Osteoblast (primary cell): ENCODE data around the gene PIP5K1B. TPM values are rescaled to one million over a fixed set of nuclear protein-coding genes. Genes with fewer than 3 reads are reported as not detected.

Source experiments
- DNase-seq: peaks from one replicate; pipeline ENCODE4 v3.0.0; 2011; ENCODE audit warnings: low spot score, mixed read lengths; ENCODE audit not compliant: insufficient read length; ENCODE audit errors: missing footprints
- H2AFZ ChIP-seq: 2 replicates; pipeline ENCODE4 v1.6.0; 2011; ENCODE audit warnings: mild to moderate bottlenecking, low read length
- H3K27ac ChIP-seq: 2 replicates; pipeline ENCODE4 v1.5.1; 2011; ENCODE audit warnings: mild to moderate bottlenecking, low read depth, low read length, moderate library complexity
- H3K27me3 ChIP-seq: 2 replicates; pipeline ENCODE4 v1.6.0; 2012; ENCODE audit warnings: mild to moderate bottlenecking, control low read depth, inconsistent platforms, low read length, moderate library complexity; ENCODE audit not compliant: insufficient read depth
- H3K36me3 ChIP-seq: 2 replicates; pipeline ENCODE4 v1.5.1; 2011; ENCODE audit warnings: mild to moderate bottlenecking, low read length, control low read depth, moderate library complexity; ENCODE audit not compliant: insufficient read depth
- H3K4me1 ChIP-seq: 2 replicates; pipeline ENCODE4 v1.5.1; 2011; ENCODE audit warnings: mild to moderate bottlenecking, low read length, control low read depth, moderate library complexity; ENCODE audit not compliant: insufficient read depth
- H3K4me2 ChIP-seq: 2 replicates; pipeline ENCODE4 v1.6.0; 2011; ENCODE audit warnings: mild to moderate bottlenecking, low read length; ENCODE audit not compliant: insufficient read depth
- H3K4me3 ChIP-seq: fragments of 200-600 bp; sonication (generic); 3 replicates; pipeline ENCODE4 v1.5.1; 2012; ENCODE audit warnings: mild to moderate bottlenecking, low read length, inconsistent platforms; ENCODE audit not compliant: insufficient read depth
- H3K79me2 ChIP-seq: 2 replicates; pipeline ENCODE4 v1.6.0; 2012; ENCODE audit warnings: mild to moderate bottlenecking, low read length, control low read depth, inconsistent platforms; ENCODE audit not compliant: insufficient read depth
- H3K9me3 ChIP-seq: 2 replicates; pipeline ENCODE4 v1.5.1; 2011; ENCODE audit warnings: low read depth, low read length, control low read depth
- H4K20me1 ChIP-seq: 2 replicates; pipeline ENCODE4 v1.6.0; 2012; ENCODE audit warnings: mild to moderate bottlenecking, low read length, control low read depth; ENCODE audit not compliant: insufficient read depth
- total RNA-seq: library from RNA; depleted of rRNA; stranded (reverse); fragments of >200 nt; gene quantifications from 2 replicates; pipeline ENCODE4 v1.2.3, GENCODE V29; 2012
- TF ChIP-seq, protein P1 (sequence below): IDR thresholded peaks from 2 replicates; pipeline ENCODE4 v1.5.1; 2011; ENCODE audit warnings: mild to moderate bottlenecking, low read depth, low read length, moderate library complexity; ENCODE audit errors: extremely low read depth

Gene PIP5K1B
- total RNA-seq, 1 donor = not detected

DNA sequence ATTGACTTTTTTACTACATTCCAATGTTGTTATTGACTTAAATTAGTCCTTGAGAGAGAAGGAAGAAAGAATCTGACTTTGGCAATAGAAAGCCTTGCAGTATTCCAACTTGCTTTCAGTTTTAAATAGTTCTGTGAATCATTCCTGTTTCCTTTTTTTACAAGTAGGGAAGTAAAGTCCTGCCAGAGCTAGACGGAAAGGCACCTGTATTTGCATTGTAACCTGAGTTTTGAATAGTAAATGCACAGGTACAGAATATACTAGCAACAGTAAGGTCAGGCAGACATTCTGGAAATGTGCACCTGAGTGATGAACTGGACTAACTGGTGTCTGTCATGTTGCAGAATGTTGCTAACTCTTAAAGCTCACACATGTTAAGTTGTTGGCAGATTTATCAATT is 208.0 kb downstream of the PIP5K1B start:
- Histone ChIP-seq H4K20me1 (no peaks in the 10 kb centered on the region), H3K27me3 (no peaks in the 10 kb centered on the region), H3K4me2 (no peak overlapping the region), H3K4me1 (no peaks in the 10 kb centered on the region), H3K27ac (no peak overlapping the region), H3K79me2 (no peaks in the 10 kb centered on the region), H2AFZ (no peak overlapping the region), H3K4me3 (no peak overlapping the region), H3K9me3 (no peaks in the 10 kb centered on the region), H3K36me3 (no peaks in the 10 kb centered on the region)
- DNase-seq = no peak
- TF ChIP-seq, protein P1, sequence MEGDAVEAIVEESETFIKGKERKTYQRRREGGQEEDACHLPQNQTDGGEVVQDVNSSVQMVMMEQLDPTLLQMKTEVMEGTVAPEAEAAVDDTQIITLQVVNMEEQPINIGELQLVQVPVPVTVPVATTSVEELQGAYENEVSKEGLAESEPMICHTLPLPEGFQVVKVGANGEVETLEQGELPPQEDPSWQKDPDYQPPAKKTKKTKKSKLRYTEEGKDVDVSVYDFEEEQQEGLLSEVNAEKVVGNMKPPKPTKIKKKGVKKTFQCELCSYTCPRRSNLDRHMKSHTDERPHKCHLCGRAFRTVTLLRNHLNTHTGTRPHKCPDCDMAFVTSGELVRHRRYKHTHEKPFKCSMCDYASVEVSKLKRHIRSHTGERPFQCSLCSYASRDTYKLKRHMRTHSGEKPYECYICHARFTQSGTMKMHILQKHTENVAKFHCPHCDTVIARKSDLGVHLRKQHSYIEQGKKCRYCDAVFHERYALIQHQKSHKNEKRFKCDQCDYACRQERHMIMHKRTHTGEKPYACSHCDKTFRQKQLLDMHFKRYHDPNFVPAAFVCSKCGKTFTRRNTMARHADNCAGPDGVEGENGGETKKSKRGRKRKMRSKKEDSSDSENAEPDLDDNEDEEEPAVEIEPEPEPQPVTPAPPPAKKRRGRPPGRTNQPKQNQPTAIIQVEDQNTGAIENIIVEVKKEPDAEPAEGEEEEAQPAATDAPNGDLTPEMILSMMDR = no peak

DNA sequence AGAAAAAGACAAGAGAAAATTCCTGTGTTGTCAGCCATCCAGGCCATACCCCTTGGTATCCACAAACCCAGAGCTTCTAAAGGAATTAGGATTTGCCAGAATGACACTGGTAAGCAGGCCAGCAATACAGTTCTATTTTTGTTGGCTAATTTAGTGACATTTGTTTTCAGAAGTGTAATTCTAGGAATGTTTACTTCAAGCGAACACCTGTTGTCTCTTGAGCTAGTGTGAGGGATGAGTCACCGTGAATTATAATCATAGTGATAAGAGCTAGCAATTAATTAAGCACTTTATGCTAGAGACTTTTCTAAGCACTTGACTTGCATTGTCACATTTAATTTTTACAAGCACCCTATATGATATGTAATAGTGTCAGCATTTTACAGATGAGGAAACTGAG is 209.7 kb downstream of the PIP5K1B start:
- H4K20me1 ChIP-seq = no peaks in the 10 kb centered on the region
- no peaks in the 10 kb centered on the region for H3K36me3 ChIP-seq
- no peaks in the 10 kb centered on the region for H3K79me2 ChIP-seq
- no peak overlapping the region for H2AFZ ChIP-seq
- no peak overlapping the region for H3K4me2 ChIP-seq
- no peak overlapping the region for H3K27ac ChIP-seq
- TF ChIP-seq, protein P1 = no peak
- no peaks in the 10 kb centered on the region for H3K27me3 ChIP-seq
- peak; percentile 9 for DNase-seq
- no peaks in the 10 kb centered on the region for H3K4me1 ChIP-seq
- H3K9me3 ChIP-seq = no peaks in the 10 kb centered on the region
- H3K4me3 ChIP-seq = no peak overlapping the region

DNA sequence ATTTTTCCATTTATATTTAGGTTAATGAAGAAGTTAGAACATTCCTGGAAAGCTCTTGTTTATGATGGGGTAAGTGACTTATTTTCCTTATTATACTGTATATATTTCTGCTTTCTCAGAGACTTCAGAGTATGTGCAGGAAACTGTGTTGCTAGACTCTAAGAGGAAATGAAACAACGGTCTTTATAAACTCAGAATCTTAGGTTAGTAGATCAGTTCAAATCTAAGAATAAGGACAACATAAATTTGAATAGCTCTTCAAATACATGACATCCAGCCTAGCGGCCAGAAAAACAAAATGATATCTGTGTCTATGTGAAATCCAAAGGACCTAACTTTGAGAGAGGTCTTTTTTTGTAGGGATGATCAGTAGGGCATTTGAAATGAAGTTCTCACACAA is 214.6 kb downstream of the PIP5K1B start:
- H3K36me3 ChIP-seq = no peaks in the 10 kb centered on the region
- TF ChIP-seq, protein P1 = no peak
- peak; percentile 13 for DNase-seq

DNA sequence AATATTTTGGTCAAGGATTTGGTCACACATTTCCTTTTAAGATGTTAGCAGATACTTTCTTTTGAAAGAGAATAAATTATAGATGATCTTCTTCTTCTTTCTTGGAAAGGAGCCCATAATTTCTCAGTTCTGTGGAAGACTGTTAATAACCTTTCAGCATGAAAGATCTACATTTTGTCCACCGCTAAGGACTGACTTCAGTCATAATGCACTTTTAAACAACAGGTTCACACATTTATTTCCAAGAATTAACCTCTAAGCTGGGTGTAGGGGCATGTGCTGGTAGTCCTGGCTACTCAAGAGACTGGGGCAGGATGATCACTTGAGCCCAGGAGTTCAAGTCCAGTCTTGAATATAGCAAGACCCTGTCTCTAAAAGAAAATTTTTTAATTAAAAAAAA is 215.9 kb downstream of the PIP5K1B start:
- Histone ChIP-seq H3K27ac (no peak overlapping the region), H3K79me2 (no peaks in the 10 kb centered on the region), H3K27me3 (no peaks in the 10 kb centered on the region), H3K4me3 (no peak overlapping the region), H3K36me3 (no peaks in the 10 kb centered on the region), H3K4me1 (no peaks in the 10 kb centered on the region), H3K9me3 (no peaks in the 10 kb centered on the region), H2AFZ (no peak overlapping the region), H3K4me2 (no peak overlapping the region), H4K20me1 (no peaks in the 10 kb centered on the region)
- TF ChIP-seq, protein P1 = no peak
- no peak for DNase-seq

More for the DNA sequence above, 214.6 kb downstream of the PIP5K1B start:
- no peak overlapping the region for H3K4me2 ChIP-seq
- no peak overlapping the region for H3K27ac ChIP-seq
- no peaks in the 10 kb centered on the region for H4K20me1 ChIP-seq
- no peak overlapping the region for H2AFZ ChIP-seq
- no peak overlapping the region for H3K4me3 ChIP-seq
- H3K4me1 ChIP-seq = no peaks in the 10 kb centered on the region
- no peaks in the 10 kb centered on the region for H3K27me3 ChIP-seq
- H3K79me2 ChIP-seq = no peaks in the 10 kb centered on the region
- no peaks in the 10 kb centered on the region for H3K9me3 ChIP-seq
